Measurements from ENCODE around the gene SEMA6A.

DNA sequence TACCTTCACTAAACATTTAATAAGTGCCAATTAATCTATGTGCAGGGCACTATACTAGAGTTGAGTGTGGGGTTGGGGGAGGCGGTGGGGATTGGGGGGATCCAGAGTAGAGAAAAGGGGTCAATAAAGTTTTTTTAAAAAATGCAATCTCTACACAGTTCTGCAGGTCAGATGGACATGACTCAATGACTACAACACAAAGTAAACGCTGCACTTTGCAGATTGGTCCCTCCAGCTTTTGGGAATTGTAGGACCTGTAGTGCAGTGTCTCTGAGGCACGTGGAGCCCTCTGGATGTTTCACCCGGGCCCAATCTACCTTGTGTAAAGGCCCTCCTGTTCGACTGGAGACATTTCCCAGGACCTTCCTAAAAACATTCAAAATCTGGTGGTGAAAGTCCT, 43.5 kb downstream of the SEMA6A start:
- no peak for TF ChIP-seq GATA2 (CRISPR knock-in tag; IDR thresholded peaks at IDR 0.05)
- no peak for TF ChIP-seq CHD2 (IDR thresholded peaks at IDR 0.05; ENCODE audit: low read length, partially characterized antibody)
- TF ChIP-seq EP300 (IDR thresholded peaks at IDR 0.05; ENCODE audit: borderline replicate concordance in 1 of 2, low read depth in 1 of 2, low read length in 1 of 2): no peak
- TF ChIP-seq, protein P1, sequence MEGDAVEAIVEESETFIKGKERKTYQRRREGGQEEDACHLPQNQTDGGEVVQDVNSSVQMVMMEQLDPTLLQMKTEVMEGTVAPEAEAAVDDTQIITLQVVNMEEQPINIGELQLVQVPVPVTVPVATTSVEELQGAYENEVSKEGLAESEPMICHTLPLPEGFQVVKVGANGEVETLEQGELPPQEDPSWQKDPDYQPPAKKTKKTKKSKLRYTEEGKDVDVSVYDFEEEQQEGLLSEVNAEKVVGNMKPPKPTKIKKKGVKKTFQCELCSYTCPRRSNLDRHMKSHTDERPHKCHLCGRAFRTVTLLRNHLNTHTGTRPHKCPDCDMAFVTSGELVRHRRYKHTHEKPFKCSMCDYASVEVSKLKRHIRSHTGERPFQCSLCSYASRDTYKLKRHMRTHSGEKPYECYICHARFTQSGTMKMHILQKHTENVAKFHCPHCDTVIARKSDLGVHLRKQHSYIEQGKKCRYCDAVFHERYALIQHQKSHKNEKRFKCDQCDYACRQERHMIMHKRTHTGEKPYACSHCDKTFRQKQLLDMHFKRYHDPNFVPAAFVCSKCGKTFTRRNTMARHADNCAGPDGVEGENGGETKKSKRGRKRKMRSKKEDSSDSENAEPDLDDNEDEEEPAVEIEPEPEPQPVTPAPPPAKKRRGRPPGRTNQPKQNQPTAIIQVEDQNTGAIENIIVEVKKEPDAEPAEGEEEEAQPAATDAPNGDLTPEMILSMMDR (IDR thresholded peaks at IDR 0.05): no peak
- TF ChIP-seq RXRA (IDR thresholded peaks at IDR 0.05; ENCODE audit: borderline replicate concordance, low read depth): no peak
- no peak for TF ChIP-seq FOXM1 (IDR thresholded peaks at IDR 0.05; ENCODE audit: low read depth)
- no peak for TF ChIP-seq YY1 (IDR thresholded peaks at IDR 0.05; ENCODE audit: low read depth)
- TF ChIP-seq MXI1 (IDR thresholded peaks at IDR 0.05; ENCODE audit: low read depth, low read length): no peak
- TF ChIP-seq MAX (IDR thresholded peaks at IDR 0.05; ENCODE audit: low read depth): no peak
- no peak for TF ChIP-seq RAD21 (IDR thresholded peaks at IDR 0.05; ENCODE audit: low read length)
